Neural cell (in vitro differentiated cells): Measurements from ENCODE around the gene TMF1. TPM values are rescaled to one million over a fixed set of nuclear protein-coding genes. Genes with fewer than 3 reads are reported as not detected.

ENCODE experiments used
- H2AFZ ChIP-seq: fragments of 200-600, 300-800 bp; sonication (generic), shearing (Covaris generic); 2 replicates; pipeline ENCODE4 v1.6.0; 2014; ENCODE audit warnings: low read depth, mild to moderate bottlenecking, antibody characterized with exemption, low read length, moderate library complexity
- H3F3A ChIP-seq: fragments of 200-600 bp; shearing (Covaris generic); 2 replicates; pipeline ENCODE4 v1.6.1; 2016; ENCODE audit warnings: mild to moderate bottlenecking, moderate library complexity, mixed read lengths, antibody characterized with exemption, low read length; ENCODE audit not compliant: insufficient read depth, poor library complexity, severe bottlenecking
- H3K27ac ChIP-seq: fragments of 200-600, 300-800 bp; sonication (generic), shearing (Covaris generic); 2 replicates; pipeline ENCODE4 v1.5.1; 2014; ENCODE audit warnings: mild to moderate bottlenecking, low read length, moderate library complexity
- H3K27me3 ChIP-seq: fragments of 300-800, 200-600 bp; sonication (generic), shearing (Covaris generic); 2 replicates; pipeline ENCODE4 v1.6.0; 2014; ENCODE audit warnings: mild to moderate bottlenecking, low read depth, low read length, moderate library complexity; ENCODE audit not compliant: insufficient read depth
- H3K36me3 ChIP-seq: fragments of 300-800, 200-600 bp; sonication (generic), shearing (Covaris generic); 2 replicates; pipeline ENCODE4 v1.5.1; 2014; ENCODE audit warnings: mild to moderate bottlenecking, antibody characterized with exemption, low read length, moderate library complexity; ENCODE audit not compliant: insufficient read depth
- H3K4me2 ChIP-seq: fragments of 300-800, 200-600 bp; sonication (generic), shearing (Covaris generic); 2 replicates; pipeline ENCODE4 v1.6.0; 2014; ENCODE audit warnings: mild to moderate bottlenecking, low read length
- H3K4me3 ChIP-seq: fragments of 300-800, 200-600 bp; sonication (generic), shearing (Covaris generic); 2 replicates; pipeline ENCODE4 v1.5.1; 2014; ENCODE audit warnings: mild to moderate bottlenecking, low read length, moderate library complexity
- H3K79me2 ChIP-seq: fragments of 200-600 bp; shearing (Covaris generic); replicated peaks from 2 replicates; pipeline ENCODE4 v1.6.0; 2014; ENCODE audit warnings: mild to moderate bottlenecking, low read length, moderate library complexity; ENCODE audit not compliant: insufficient read depth
- H3K9ac ChIP-seq: fragments of 300-800, 200-600 bp; sonication (generic), shearing (Covaris generic); 2 replicates; pipeline ENCODE4 v1.6.1; 2016; ENCODE audit warnings: mild to moderate bottlenecking, low read length, mixed read lengths
- H3K9me2 ChIP-seq: fragments of 200-600 bp; shearing (Covaris generic); 2 replicates; pipeline ENCODE4 v1.6.1; 2016; ENCODE audit warnings: mild to moderate bottlenecking, low read length, mixed read lengths; ENCODE audit not compliant: insufficient read depth
- H3K9me3 ChIP-seq: fragments of 200-600, 300-800 bp; sonication (generic), shearing (Covaris generic); 2 replicates; pipeline ENCODE4 v1.6.1; 2016; ENCODE audit warnings: mild to moderate bottlenecking, mixed run types, low read length, moderate library complexity, mixed read lengths
- H4K20me1 ChIP-seq: fragments of 200-600 bp; shearing (Covaris generic); 2 replicates; pipeline ENCODE4 v1.6.1; 2016; ENCODE audit warnings: mild to moderate bottlenecking, mixed run types; ENCODE audit not compliant: insufficient read depth
- CTCF ChIP-seq: fragments of 450-650 bp; IDR thresholded peaks from 2 replicates; pipeline ENCODE4 v1.5.1; 2014; ENCODE audit warnings: antibody characterized with exemption, mild to moderate bottlenecking, moderate library complexity; ENCODE audit not compliant: poor library complexity, severe bottlenecking
- EP300 ChIP-seq: fragments of 450-650 bp; conservative IDR thresholded peaks from 2 replicates; pipeline ENCODE4 v1.6.1; 2014; ENCODE audit warnings: antibody characterized with exemption, mild to moderate bottlenecking, moderate library complexity; ENCODE audit not compliant: poor library complexity, severe bottlenecking
- EZH2 ChIP-seq: fragments of 200-600, 300-800 bp; shearing (Covaris generic), sonication (generic); IDR thresholded peaks from 2 replicates; pipeline ENCODE4 v1.6.1; 2014; ENCODE audit warnings: antibody characterized with exemption, low read length, borderline replicate concordance, mild to moderate bottlenecking; ENCODE audit not compliant: insufficient read depth, poor library complexity, severe bottlenecking
- MXI1 ChIP-seq: fragments of 450-650 bp; conservative IDR thresholded peaks from 2 replicates; pipeline ENCODE4 v1.6.1; 2014; ENCODE audit warnings: antibody characterized with exemption, mild to moderate bottlenecking; ENCODE audit not compliant: poor library complexity, severe bottlenecking
- POLR2AphosphoS5 ChIP-seq: IDR thresholded peaks from 2 replicates; pipeline ENCODE4 v1.6.1; 2012
- RAD21 ChIP-seq: fragments of 450-650 bp; conservative IDR thresholded peaks from 2 replicates; pipeline ENCODE4 v1.6.1; 2014; ENCODE audit warnings: antibody characterized with exemption, mild to moderate bottlenecking, moderate library complexity
- REST ChIP-seq: IDR thresholded peaks from 2 replicates; pipeline ENCODE4 v1.6.1; 2012; ENCODE audit warnings: borderline replicate concordance
- SMC3 ChIP-seq: fragments of 450-650 bp; conservative IDR thresholded peaks from 2 replicates; pipeline ENCODE4 v1.6.1; 2014; ENCODE audit warnings: antibody characterized with exemption, mild to moderate bottlenecking, moderate library complexity; ENCODE audit not compliant: poor library complexity
- TAF1 ChIP-seq: IDR thresholded peaks from 2 replicates; pipeline ENCODE4 v1.6.1; 2012; ENCODE audit warnings: low read depth
- polyA plus RNA-seq: library from polyadenylated mRNA; depleted of rRNA; stranded (reverse); fragments of >200 nt; gene quantifications from 2 replicates; pipeline ENCODE4 v1.2.3, GENCODE V29; 2014

TMF1 gene
- polyA plus RNA-seq, 1 donor from 2014 or later: 21.4 TPM

GRCh38 chr3:69032737-69033136 lies 19.4 kb downstream of the TMF1 start:
- no peaks in the 10 kb centered on the region for H4K20me1 ChIP-seq
- no peaks in the 10 kb centered on the region for H3K27me3 ChIP-seq
- H3K36me3 ChIP-seq: peaks cover 14% of the 10 kb centered on the region
- H3K9me3 ChIP-seq: no peaks in the 10 kb centered on the region
- H3K9ac ChIP-seq: no peak overlapping the region
- TF ChIP-seq RAD21: no peak
- TF ChIP-seq EP300: no peak
- no peak for TF ChIP-seq TAF1
- no peak for TF ChIP-seq MXI1
- no peak for TF ChIP-seq SMC3
- TF ChIP-seq EZH2: no peak
- no peak for TF ChIP-seq CTCF
- TF ChIP-seq POLR2AphosphoS5: no peak
- TF ChIP-seq REST: no peak
- no peak overlapping the region for H3K4me2 ChIP-seq
- no peaks in the 10 kb centered on the region for H3F3A ChIP-seq
- no peaks in the 10 kb centered on the region for H3K79me2 ChIP-seq
- H3K27ac ChIP-seq: no peak overlapping the region
- H3K4me3 ChIP-seq: no peak overlapping the region
- no peaks in the 10 kb centered on the region for H3K9me2 ChIP-seq
- H2AFZ ChIP-seq: no peak overlapping the region

- H3K27me3 ChIP-seq: no peaks in the 10 kb centered on the region
- H3K9ac ChIP-seq: no peak overlapping the region
- no peaks in the 10 kb centered on the region for H3K9me3 ChIP-seq
- no peaks in the 10 kb centered on the region for H3K9me2 ChIP-seq
- H3K4me3 ChIP-seq: no peak overlapping the region
- no peaks in the 10 kb centered on the region for H4K20me1 ChIP-seq
- H3K79me2 ChIP-seq: no peaks in the 10 kb centered on the region
- no peak overlapping the region for H3K4me2 ChIP-seq
- no peak overlapping the region for H3K27ac ChIP-seq
- no peak overlapping the region for H2AFZ ChIP-seq
- no peak for TF ChIP-seq RAD21
- no peak for TF ChIP-seq EP300
- TF ChIP-seq SMC3: no peak
- TF ChIP-seq MXI1: no peak
- TF ChIP-seq TAF1: no peak
- no peak for TF ChIP-seq CTCF
- no peak for TF ChIP-seq EZH2
- no peak for TF ChIP-seq POLR2AphosphoS5
- TF ChIP-seq REST: no peak
- H3F3A ChIP-seq: no peaks in the 10 kb centered on the region
- H3K36me3 ChIP-seq: peaks cover 14% of the 10 kb centered on the region
Observed at GRCh38 chr3:69032142-69032541, 20.0 kb downstream of the TMF1 start.
